Measurements from ENCODE around the gene CRELD1. TPM values are rescaled to one million over a fixed set of nuclear protein-coding genes. Genes with fewer than 3 reads are reported as not detected.
"Not testable (repeated sequence)": the region's sequence is repeated elsewhere in the genome, so short reads cannot be mapped to it uniquely, and the experiment has no call there.

Gene CRELD1
- total RNA-seq, 1 experiment from 2014 or later = 12.4 TPM

DNA sequence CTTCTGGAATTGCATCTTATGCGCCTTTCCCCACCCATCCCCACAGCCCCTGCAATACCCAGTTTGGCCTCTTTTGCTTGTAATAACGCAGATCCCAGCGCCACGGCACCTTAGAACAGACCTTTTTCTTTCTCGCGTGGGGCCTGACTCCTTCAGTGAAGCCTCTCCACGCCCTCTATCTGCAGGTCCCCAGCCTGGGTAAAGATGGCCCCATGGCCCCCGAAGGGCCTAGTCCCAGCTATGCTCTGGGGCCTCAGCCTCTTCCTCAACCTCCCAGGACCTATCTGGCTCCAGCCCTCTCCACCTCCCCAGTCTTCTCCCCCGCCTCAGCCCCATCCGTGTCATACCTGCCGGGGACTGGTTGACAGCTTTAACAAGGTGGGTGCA is 594 bp downstream of the CRELD1 start:
- peak; percentile 11 for DNase-seq (ENCODE audit: low read depth)

DNA sequence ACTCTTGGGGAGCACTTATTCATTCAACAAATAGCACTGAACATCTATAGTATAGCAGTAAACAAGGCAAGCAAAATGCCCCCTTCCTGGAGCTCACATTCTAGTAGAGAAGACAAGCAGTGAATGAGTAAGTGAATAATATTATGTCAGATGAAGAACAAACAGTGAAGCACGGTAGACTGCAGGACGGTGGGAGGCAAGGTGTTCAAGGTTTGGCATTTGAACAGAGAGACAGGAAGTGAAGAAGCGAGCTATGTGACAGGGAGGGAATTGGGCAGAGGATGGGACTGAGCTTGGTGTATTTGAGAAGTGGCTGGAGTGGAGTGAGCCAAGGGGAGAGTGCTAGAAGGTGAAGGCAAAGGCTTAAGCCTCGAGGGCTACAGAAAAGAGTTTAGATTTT is 1.4 kb downstream of the CRELD1 start:
- DNase-seq (ENCODE audit: low read depth) = no peak

DNA sequence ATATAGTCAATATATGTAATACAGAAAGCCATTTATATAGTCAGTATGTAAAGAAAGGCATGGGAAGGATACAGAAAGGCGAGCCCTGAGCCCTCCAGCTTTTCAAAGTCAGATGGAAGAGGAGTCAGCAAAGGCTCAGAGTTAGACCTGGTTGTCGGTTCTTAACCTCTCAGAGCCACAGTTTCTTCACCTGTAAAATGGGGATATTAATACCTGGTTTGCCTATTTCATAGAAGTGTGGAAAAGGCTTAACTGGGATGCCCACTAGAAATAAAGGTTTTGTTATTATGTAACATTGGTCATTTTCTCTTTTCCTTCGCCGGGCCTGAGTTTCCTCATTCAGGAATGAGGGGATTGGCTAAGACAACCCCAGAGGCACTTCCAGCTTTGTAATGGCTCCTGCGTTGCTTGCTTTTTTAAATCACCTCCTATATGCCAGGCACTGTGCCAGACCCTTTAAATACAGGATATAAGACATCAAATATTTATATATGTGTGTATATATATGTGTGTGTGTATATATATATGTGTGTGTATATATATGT is 2.4 kb downstream of the CRELD1 start:
- no peak for DNase-seq (ENCODE audit: low read depth)

DNA sequence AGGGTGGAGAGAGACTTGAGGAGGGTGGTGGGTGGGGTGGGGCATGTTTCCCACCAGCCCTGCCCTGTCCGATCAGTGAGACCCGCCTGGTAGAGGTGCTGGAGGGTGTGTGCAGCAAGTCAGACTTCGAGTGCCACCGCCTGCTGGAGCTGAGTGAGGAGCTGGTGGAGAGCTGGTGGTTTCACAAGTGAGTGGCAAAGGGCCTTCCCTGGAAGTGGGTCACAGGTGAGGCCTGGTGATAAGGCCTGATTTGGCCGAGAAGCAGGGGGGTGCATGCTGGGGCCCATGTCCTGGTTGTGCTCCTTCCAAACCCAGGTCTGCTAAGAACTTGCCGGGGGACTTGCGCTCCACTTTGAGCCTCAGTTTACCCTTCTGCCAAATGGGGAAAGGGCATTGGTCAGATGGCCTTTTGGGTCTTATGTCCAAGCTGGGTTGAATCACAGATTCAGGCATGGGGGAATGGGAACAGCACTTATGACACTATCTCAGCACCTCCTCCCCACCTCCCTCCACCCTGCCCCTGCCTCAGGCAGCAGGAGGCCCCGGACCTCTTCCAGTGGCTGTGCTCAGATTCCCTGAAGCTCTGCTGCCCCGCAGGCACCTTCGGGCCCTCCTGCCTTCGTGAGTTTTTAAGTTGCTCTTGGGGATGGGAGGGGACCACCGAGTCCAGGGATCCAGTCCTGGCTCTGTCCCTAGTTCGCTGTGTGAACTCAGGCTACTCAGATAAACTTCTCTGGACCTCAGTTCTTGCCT is 4.0 kb downstream of the CRELD1 start:
- DNase-seq (ENCODE audit: low read depth) = no peak

DNA sequence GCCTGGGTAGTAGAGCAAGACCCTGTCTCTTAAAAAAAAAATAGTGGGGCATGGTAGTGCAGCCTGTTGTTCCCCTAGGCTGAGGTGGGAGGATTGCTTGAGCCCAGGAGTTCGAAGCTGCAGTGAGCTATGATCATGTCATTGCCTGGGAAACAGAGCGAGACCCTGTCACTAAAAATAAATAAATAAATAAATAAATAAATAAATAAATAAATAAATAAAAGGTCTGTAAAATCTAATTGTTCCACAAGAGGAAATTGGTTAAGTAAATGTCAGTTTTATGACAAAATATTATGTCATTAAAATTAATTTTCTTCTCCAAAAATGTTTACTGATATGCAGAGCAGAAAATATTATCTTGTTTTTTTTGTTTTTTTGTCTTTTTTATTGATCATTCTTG is 5.3 kb downstream of the CRELD1 start:
- DNase-seq (ENCODE audit: low read depth) = no peak

- DNase-seq (ENCODE audit: low read depth) = not testable (repeated sequence)
Measured at GRCh38 chr3:9939906-9940305, 6.3 kb downstream of the CRELD1 start.

GRCh38 chr3:9940746-9941145 is 7.1 kb downstream of the CRELD1 start:
- DNase-seq (ENCODE audit: low read depth) = no peak

- no peak for DNase-seq (ENCODE audit: low read depth)
Measured at GRCh38 chr3:9942164-9942563, 8.5 kb downstream of the CRELD1 start.

GRCh38 chr3:9942934-9943690 is 9.5 kb downstream of the CRELD1 start:
- no peak for DNase-seq (ENCODE audit: low read depth)

GRCh38 chr3:9944271-9944670 is 10.6 kb downstream of the CRELD1 start:
- no peak for DNase-seq (ENCODE audit: low read depth)

DNA sequence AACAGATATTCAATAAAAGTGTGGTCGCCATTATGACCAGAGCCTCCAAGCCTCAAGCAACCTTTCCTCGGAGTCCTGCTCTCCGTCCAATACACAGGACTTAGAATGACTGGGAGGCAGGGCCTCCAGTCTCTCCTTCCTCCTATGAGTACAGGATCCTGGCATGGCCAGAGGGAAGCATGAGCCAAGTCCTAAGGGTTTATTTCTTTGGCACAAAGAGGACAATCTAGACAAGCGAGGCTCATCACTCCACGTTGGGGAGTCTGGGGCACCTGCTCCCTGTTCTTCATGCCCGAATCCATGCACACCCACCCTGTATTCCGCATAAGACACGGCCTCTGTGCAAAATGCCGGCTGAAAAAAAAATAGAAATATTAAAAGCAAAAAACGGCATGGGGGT is 11.7 kb downstream of the CRELD1 start:
- DNase-seq (ENCODE audit: low read depth) = no peak

GRCh38 chr3:9946112-9947024 is 12.7 kb downstream of the CRELD1 start:
- DNase-seq (ENCODE audit: low read depth) = peak; percentile 94

GRCh38 chr3:9947025-9947995 is 13.7 kb downstream of the CRELD1 start:
- peak; percentile 84 for DNase-seq (ENCODE audit: low read depth)

- no peak for DNase-seq (ENCODE audit: low read depth)
Measured at GRCh38 chr3:9948586-9948985, 15.0 kb downstream of the CRELD1 start.

GRCh38 chr3:9949115-9949514 is 15.5 kb downstream of the CRELD1 start:
- DNase-seq (ENCODE audit: low read depth) = no peak

DNA sequence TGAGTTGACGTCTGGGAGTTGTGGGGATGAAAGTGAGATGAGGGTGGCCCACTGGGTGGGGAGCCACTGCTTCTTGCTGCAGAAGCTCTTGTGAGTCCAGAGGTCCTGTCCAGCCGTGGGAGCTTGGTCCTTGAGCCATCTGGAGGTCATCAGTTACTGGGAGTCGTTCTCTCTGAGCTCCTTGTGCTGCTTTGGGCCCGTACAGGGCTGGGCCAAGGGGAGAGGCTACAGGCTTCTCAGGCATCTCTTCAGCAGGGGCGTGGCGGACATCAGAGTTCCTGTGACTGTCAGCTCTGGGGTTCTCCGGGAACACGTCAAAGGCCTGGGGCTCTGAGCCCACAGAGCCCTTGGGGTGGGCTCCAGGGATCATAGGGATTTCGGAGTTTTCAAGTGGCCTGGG is 16.0 kb downstream of the CRELD1 start:
- no peak for DNase-seq (ENCODE audit: low read depth)

DNA sequence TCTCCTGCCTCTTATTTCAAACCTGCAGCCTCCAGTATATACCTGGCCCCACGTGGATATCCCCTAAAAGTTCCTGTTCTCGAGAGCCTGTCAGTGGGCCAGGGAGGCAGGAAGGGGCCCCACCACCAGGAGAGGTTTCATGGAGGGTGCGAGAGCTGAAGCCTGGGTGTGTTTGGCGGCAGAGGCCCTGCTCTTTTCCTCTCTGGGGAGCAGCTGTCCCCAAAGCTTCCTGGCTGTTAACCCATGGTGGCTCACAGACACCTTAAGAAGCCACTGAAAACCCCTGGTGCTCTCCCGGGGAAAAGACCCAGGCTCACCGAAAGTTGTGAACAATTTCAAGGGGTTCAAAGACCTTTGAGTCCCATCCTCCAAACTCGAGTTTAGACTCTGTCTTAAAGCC is 17.5 kb downstream of the CRELD1 start:
- no peak for DNase-seq (ENCODE audit: low read depth)

DNA sequence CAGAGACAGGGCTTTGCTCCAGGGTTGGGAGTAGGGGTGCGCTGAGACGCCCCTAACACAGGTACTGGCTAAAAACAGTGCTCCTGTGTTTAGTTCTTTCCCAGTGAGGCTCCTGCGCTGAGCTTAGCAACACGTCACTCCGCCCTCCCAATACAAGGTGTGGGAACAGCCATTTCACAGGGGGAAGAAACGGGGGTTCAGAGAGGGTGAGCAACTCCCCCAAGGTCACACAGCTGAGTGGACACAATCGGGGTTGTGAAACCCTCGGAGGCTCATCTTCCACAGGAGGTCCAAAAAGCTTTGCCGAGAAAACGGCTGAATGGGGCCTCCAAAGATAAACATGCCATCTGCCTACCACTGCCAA is 17.9 kb downstream of the CRELD1 start:
- no peak for DNase-seq (ENCODE audit: low read depth)

GRCh38 chr3:9951962-9952805 is 18.6 kb downstream of the CRELD1 start, which contains the start of gene PRRT3:
Gene PRRT3, minus strand, starts transcription at chr3:9952408. Its CDS starts 2,293 bp downstream, at chr3:9950115.
- peak; percentile 48 for DNase-seq (ENCODE audit: low read depth)

GRCh38 chr3:9955067-9955502 is 21.5 kb downstream of the CRELD1 start:
- peak; percentile 25 for DNase-seq (ENCODE audit: low read depth)

Data from Daoy (cell line).